ENCODE results near the gene IL13RA1.
"Not testable (repeated sequence)": the region's sequence is repeated elsewhere in the genome, so short reads cannot be mapped to it uniquely, and the experiment has no call there.

The IL13RA1 gene

GRCh38 chrX:118726887-118727685, at the start of gene IL13RA1:
IL13RA1 (plus strand) TSS chrX:118727606; CDS start chrX:118727639, 33 bp downstream.
- no peak for DNase-seq (ENCODE audit: low read depth in 2 of 2)

GRCh38 chrX:118679290-118679689, 48.1 kb upstream of the IL13RA1 start:
- DNase-seq (ENCODE audit: low read depth in 2 of 2): no peak

GRCh38 chrX:118682258-118683014, 45.0 kb upstream of the IL13RA1 start:
- no peak for DNase-seq (ENCODE audit: low read depth in 2 of 2)

- DNase-seq (ENCODE audit: low read depth in 2 of 2): no peak
Observed at GRCh38 chrX:118685393-118685792, 42.0 kb upstream of the IL13RA1 start.

GRCh38 chrX:118688935-118689334, 38.5 kb upstream of the IL13RA1 start:
- DNase-seq (ENCODE audit: low read depth in 2 of 2): no peak

GRCh38 chrX:118693843-118694242, 33.6 kb upstream of the IL13RA1 start:
- DNase-seq (ENCODE audit: low read depth in 2 of 2): no peak

GRCh38 chrX:118694638-118695037, 32.8 kb upstream of the IL13RA1 start:
- no peak for DNase-seq (ENCODE audit: low read depth in 2 of 2)

- no peak for DNase-seq (ENCODE audit: low read depth in 2 of 2)
Observed at GRCh38 chrX:118698516-118699170, 28.8 kb upstream of the IL13RA1 start.

- no peak for DNase-seq (ENCODE audit: low read depth in 2 of 2)
Observed at GRCh38 chrX:118702741-118703140, 24.7 kb upstream of the IL13RA1 start.

- DNase-seq (ENCODE audit: low read depth in 2 of 2): no peak
Observed at GRCh38 chrX:118706681-118707080, 20.7 kb upstream of the IL13RA1 start.

GRCh38 chrX:118714521-118714920, 12.9 kb upstream of the IL13RA1 start:
- no peak for DNase-seq (ENCODE audit: low read depth in 2 of 2)

- not testable (repeated sequence) for DNase-seq (ENCODE audit: low read depth in 2 of 2)
Observed at GRCh38 chrX:118715917-118716316, 11.5 kb upstream of the IL13RA1 start.

GRCh38 chrX:118716833-118717232, 10.6 kb upstream of the IL13RA1 start:
- DNase-seq (ENCODE audit: low read depth in 2 of 2): not testable (repeated sequence)

- no peak for DNase-seq (ENCODE audit: low read depth in 2 of 2)
Observed at GRCh38 chrX:118717678-118718391, 9.6 kb upstream of the IL13RA1 start.

- no peak for DNase-seq (ENCODE audit: low read depth in 2 of 2)
Observed at GRCh38 chrX:118718737-118719136, 8.7 kb upstream of the IL13RA1 start.

GRCh38 chrX:118720058-118720707, 7.2 kb upstream of the IL13RA1 start:
- no peak for DNase-seq (ENCODE audit: low read depth in 2 of 2)

GRCh38 chrX:118723376-118723775, 4.0 kb upstream of the IL13RA1 start:
- no peak for DNase-seq (ENCODE audit: low read depth in 2 of 2)

- DNase-seq (ENCODE audit: low read depth in 2 of 2): no peak
Observed at GRCh38 chrX:118724365-118724764, 3.0 kb upstream of the IL13RA1 start.

- no peak for DNase-seq (ENCODE audit: low read depth in 2 of 2)
Observed at GRCh38 chrX:118724775-118725174, 2.6 kb upstream of the IL13RA1 start.

GRCh38 chrX:118726396-118726795, 1.0 kb upstream of the IL13RA1 start:
- no peak for DNase-seq (ENCODE audit: low read depth in 2 of 2)

- DNase-seq (ENCODE audit: low read depth in 2 of 2): no peak
Observed at GRCh38 chrX:118727686-118728339, 407 bp downstream of the IL13RA1 start.
